Naive thymus-derived CD4-positive, alpha-beta T cell (primary cell): ENCODE data around the gene CKAP5. TPM values are rescaled to one million over a fixed set of nuclear protein-coding genes. Genes with fewer than 3 reads are reported as not detected.
A peak's percentile ranks its signal among the peaks of the same experiment; 100 is the strongest.

Experiments
- ATAC-seq: fragments of 150-1000 bp; cut with Tn5 transposase; 2 replicates; pipeline ENCODE4 v1.10.0; 2021; ENCODE audit warnings: mild to moderate bottlenecking, moderate library complexity
- CTCF ChIA-PET: fragments of 350-600 bp; sonication (Branson Sonifier 250); formaldehyde crosslinking; loops from one replicate; lab custom pipeline; 2021; ENCODE audit warnings: antibody characterized with exemption; lab: Charles Lee
- POLR2A ChIA-PET: fragments of 350-600 bp; sonication (Branson Sonifier 250); formaldehyde crosslinking; loops from one replicate; lab custom pipeline; 2021; ENCODE audit warnings: antibody characterized with exemption, inconsistent platforms; lab: Charles Lee
- DNase-seq, 9 donors: peaks; one replicate each; pipeline versions ENCODE4 v3.0.0 to v3.0.0-alpha.2; 2020 to 2022; ENCODE audit warnings: mixed read lengths in 1 of 9
- H3K27ac ChIP-seq: one replicate; pipeline ENCODE4 v1.7.0; 2013; ENCODE audit warnings: mild to moderate bottlenecking, low read depth, low read length, moderate library complexity
- H3K27me3 ChIP-seq, 2 donors: one replicate each; pipeline ENCODE4 v1.7.0; 2013; ENCODE audit warnings: low read length in 2 of 2, mild to moderate bottlenecking in 2 of 2, moderate library complexity in 2 of 2; ENCODE audit not compliant: control insufficient read depth in 2 of 2, insufficient read depth in 2 of 2
- H3K36me3 ChIP-seq, 3 experiments: 1 replicate in 2 of 3; 2 replicates in 1 of 3; pipeline ENCODE4 v1.7.0; 2013; ENCODE audit warnings: low read length in 3 of 3, mild to moderate bottlenecking in 3 of 3, moderate library complexity in 1 of 3; ENCODE audit not compliant: insufficient read depth in 3 of 3, control insufficient read depth in 2 of 3
- H3K4me1 ChIP-seq, 2 donors: one replicate each; pipeline ENCODE4 v1.7.0; 2013; ENCODE audit warnings: low read length in 2 of 2, mild to moderate bottlenecking in 2 of 2, moderate library complexity in 1 of 2; ENCODE audit not compliant: control insufficient read depth in 2 of 2, insufficient read depth in 2 of 2
- H3K4me3 ChIP-seq: 2 replicates; pipeline ENCODE4 v1.7.0; 2013; ENCODE audit warnings: mild to moderate bottlenecking, low read length
- H3K9me3 ChIP-seq, 3 experiments: 1 replicate in 2 of 3; 2 replicates in 1 of 3; pipeline ENCODE4 v1.7.0; 2013; ENCODE audit warnings: low read length in 3 of 3; ENCODE audit not compliant: control insufficient read depth in 2 of 3
- H3K27ac Mint-ChIP-seq, 9 donors: one replicate each; pipeline ENCODE4 v1.8.0; 2020 to 2022; ENCODE audit warnings: mixed read lengths in 9 of 9, mild to moderate bottlenecking in 8 of 9, moderate library complexity in 5 of 9, inconsistent platforms in 2 of 9
- H3K27me3 Mint-ChIP-seq, 5 donors: one replicate each; pipeline ENCODE4 v1.8.0; 2021 to 2022; ENCODE audit warnings: mixed read lengths in 5 of 5, mild to moderate bottlenecking in 1 of 5
- H3K36me3 Mint-ChIP-seq, 5 donors: one replicate each; pipeline ENCODE4 v1.8.0; 2020 to 2022; ENCODE audit warnings: mixed read lengths in 5 of 5, mild to moderate bottlenecking in 3 of 5, inconsistent platforms in 1 of 5
- H3K4me1 Mint-ChIP-seq, 7 donors: one replicate each; pipeline ENCODE4 v1.8.0; 2020 to 2022; ENCODE audit warnings: mixed read lengths in 7 of 7, mild to moderate bottlenecking in 3 of 7, inconsistent platforms in 1 of 7
- H3K4me3 Mint-ChIP-seq, 10 donors: one replicate each; pipeline ENCODE4 v1.8.0; 2020 to 2022; ENCODE audit warnings: mild to moderate bottlenecking in 10 of 10, mixed read lengths in 10 of 10, moderate library complexity in 6 of 10, inconsistent platforms in 2 of 10
- H3K9me3 Mint-ChIP-seq, 11 donors: one replicate each; pipeline ENCODE4 v1.8.0; 2020 to 2022; ENCODE audit warnings: mixed read lengths in 11 of 11, mild to moderate bottlenecking in 4 of 11, inconsistent platforms in 1 of 11, moderate library complexity in 1 of 11
- intact Hi-C, 2 donors: fragments of 100-400 bp; cut with micrococcal nuclease; formaldehyde crosslinking; loops; one replicate each; pipeline ENCODE4 v1.15.1; 2023
- polyA plus RNA-seq, 2 donors: library from polyadenylated mRNA; unstranded; fragments of 300-500 nt; fragmentation: Illumina TruSeq; gene quantifications; one replicate each; pipeline ENCODE4 v1.2.3, GENCODE V29; 2021
- total RNA-seq, 6 experiments: library from RNA in 5 of 6; stranded (reverse) in 5 of 6; gene quantifications; 1 replicate in 5 of 6; 2 replicates in 1 of 6; pipeline ENCODE4 v1.2.3 and lab custom pipeline; 2021 to 2026

The CKAP5 gene
- total and polyA plus RNA-seq, 7 experiments from 2014 or later = 10.9 to 126 (median 45.2) TPM

GRCh38 chr11:46836431-46836830 is 9.6 kb downstream of the CKAP5 start:
- DNase-seq (no peak), ATAC-seq (no peak)
- H3K4me1 ChIP-seq = no peaks in the 10 kb centered on the region
- POLR2A ChIA-PET = no interaction called here
- no peaks in the 10 kb centered on the region for H3K36me3 ChIP-seq
- Mint-ChIP-seq H3K4me3 (no peak overlapping the region), H3K9me3 (no peaks in the 10 kb centered on the region), H3K27me3 (no peaks in the 10 kb centered on the region), H3K27ac (no peak overlapping the region), H3K36me3 (peaks cover 0 to 4% (median 0%) of the 10 kb centered on the region in 5 donors), H3K4me1 (peaks cover 17 to 52% (median 37%) of the 10 kb centered on the region in 7 donors)
- intact Hi-C loops = loop anchor here in 1 of 2 donors (2.0 kb wide), 1 partner anchor 230 kb away; no protein-coding TSS in a partner anchor
- H3K27ac ChIP-seq = no peak overlapping the region
- no peaks in the 10 kb centered on the region for H3K9me3 ChIP-seq
- CTCF ChIA-PET = no interaction called here
- H3K27me3 ChIP-seq = no peaks in the 10 kb centered on the region
- no peak overlapping the region for H3K4me3 ChIP-seq

DNA sequence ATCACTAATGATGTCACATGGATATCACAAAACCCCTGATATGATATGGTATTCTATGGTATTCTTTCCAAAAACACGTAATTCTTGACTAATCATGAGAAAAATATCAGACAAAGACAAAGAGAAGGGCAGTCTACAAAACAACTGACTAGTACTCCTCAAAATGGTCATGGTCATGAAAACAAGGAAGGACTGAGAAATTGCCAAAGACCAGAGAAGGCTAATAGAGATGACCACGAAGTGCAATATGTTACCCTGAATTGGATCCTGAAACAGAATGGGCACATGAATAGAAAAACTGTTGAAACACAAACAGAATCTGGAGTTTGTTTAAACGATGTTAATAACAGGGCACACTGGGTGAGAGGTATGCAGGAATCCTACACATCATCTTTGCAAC is 10.2 kb downstream of the CKAP5 start:
- Mint-ChIP-seq H3K9me3 (no peaks in the 10 kb centered on the region), H3K36me3 (peaks cover 0 to 4% (median 0%) of the 10 kb centered on the region in 5 donors), H3K4me1 (peaks cover 20 to 52% (median 38%) of the 10 kb centered on the region in 7 donors), H3K4me3 (no peak overlapping the region), H3K27ac (no peak overlapping the region), H3K27me3 (no peaks in the 10 kb centered on the region)
- intact Hi-C loops = loop anchor here in 1 of 2 donors (2.0 kb wide), 1 partner anchor 231 kb away; no protein-coding TSS in a partner anchor
- POLR2A ChIA-PET = interaction anchor here (0.6 kb wide), 1 partner anchor 131 kb away, joined by 3 read pairs; no protein-coding TSS in a partner anchor
- Histone ChIP-seq H3K27me3 (no peaks in the 10 kb centered on the region), H3K27ac (no peak overlapping the region), H3K4me3 (no peak overlapping the region), H3K9me3 (no peaks in the 10 kb centered on the region), H3K36me3 (no peaks in the 10 kb centered on the region), H3K4me1 (no peaks in the 10 kb centered on the region)
- CTCF ChIA-PET = interaction anchor here (0.6 kb wide), 1 partner anchor 336 kb away, joined by 4 read pairs; no protein-coding TSS in a partner anchor
- DNase-seq = no peak
- no peak for ATAC-seq

DNA sequence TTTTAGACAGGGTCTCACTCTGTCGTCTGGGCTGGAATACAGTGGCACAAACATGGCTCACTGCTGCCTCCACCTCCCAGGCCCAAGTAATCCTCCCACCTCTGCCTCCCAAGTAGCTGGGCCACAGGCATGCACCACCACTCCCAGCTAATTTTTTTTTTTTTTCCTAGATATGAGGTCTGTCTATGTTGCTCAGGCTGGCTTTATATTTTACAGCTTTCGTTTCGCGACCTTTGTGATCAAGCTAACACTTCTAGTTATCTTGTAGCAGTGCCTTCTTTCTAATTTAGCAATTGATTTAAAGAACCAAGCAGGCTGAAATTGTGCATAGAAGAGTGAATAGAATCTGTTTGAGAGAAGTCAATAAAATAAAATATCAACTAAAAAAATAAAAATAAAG is 11.3 kb downstream of the CKAP5 start:
- ATAC-seq = no peak
- H3K4me3 Mint-ChIP-seq = no peak overlapping the region
- no peak for DNase-seq
- Histone ChIP-seq H3K4me3 (no peak overlapping the region), H3K4me1 (no peaks in the 10 kb centered on the region), H3K27me3 (no peaks in the 10 kb centered on the region), H3K9me3 (no peaks in the 10 kb centered on the region), H3K27ac (no peak overlapping the region), H3K36me3 (no peaks in the 10 kb centered on the region)
- intact Hi-C loops = no loop called here
- no peaks in the 10 kb centered on the region for H3K9me3 Mint-ChIP-seq
- no peaks in the 10 kb centered on the region for H3K27me3 Mint-ChIP-seq
- ChIA-PET POLR2A (interaction anchor here (0.7 kb wide), 1 partner anchor 352 kb away, joined by 3 read pairs; no protein-coding TSS in a partner anchor), CTCF (no interaction called here)
- H3K36me3 Mint-ChIP-seq = peaks cover 0 to 4% (median 0%) of the 10 kb centered on the region in 5 donors
- H3K27ac Mint-ChIP-seq = no peak overlapping the region
- peaks cover 20 to 54% (median 40%) of the 10 kb centered on the region in 7 donors for H3K4me1 Mint-ChIP-seq

DNA sequence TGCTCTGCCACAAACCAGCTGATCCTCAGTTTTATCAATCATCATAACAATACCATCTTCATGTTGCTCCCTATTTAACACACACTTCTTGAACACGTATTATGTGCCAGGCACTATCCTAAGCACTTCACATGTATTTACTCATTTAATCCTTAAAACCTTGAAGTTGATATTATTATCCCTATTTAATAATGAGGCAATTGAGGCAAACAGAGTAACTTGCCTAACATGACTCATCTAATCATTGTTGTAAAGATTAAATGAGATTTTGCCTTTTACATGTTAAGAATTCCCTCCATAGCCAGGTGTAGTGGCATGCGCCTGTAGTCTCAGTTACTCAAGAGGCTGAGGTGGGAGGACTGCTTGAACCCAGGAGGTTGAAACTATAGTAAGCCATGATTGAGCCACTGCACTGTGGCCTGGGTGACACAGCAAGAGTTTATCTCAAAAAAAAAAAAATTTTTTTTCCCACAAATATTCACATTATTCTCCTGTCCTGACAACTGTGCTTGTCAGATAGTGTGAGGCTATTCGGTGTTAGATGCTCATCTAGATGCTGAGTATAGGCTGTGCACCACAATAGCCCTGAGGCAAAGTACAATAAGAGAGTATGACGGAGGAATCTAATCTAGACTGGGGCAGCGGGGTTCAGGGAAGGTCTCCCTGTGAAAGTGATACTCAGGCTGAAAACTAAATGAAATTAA is 13.4 kb downstream of the CKAP5 start:
- POLR2A ChIA-PET = no interaction called here
- Histone ChIP-seq H3K27me3 (no peaks in the 10 kb centered on the region), H3K27ac (no peak overlapping the region), H3K9me3 (no peaks in the 10 kb centered on the region), H3K4me3 (no peak overlapping the region), H3K36me3 (no peaks in the 10 kb centered on the region), H3K4me1 (no peaks in the 10 kb centered on the region)
- H3K4me1 Mint-ChIP-seq = peaks cover 16 to 53% (median 37%) of the 10 kb centered on the region in 7 donors
- peaks cover 0 to 4% (median 0%) of the 10 kb centered on the region in 5 donors for H3K36me3 Mint-ChIP-seq
- H3K4me3 Mint-ChIP-seq = no peak overlapping the region
- DNase-seq (no peak), ATAC-seq (no peak)
- intact Hi-C loops = no loop called here
- H3K9me3 Mint-ChIP-seq = no peaks in the 10 kb centered on the region
- no peak overlapping the region for H3K27ac Mint-ChIP-seq
- H3K27me3 Mint-ChIP-seq = no peaks in the 10 kb centered on the region
- CTCF ChIA-PET = no interaction called here

GRCh38 chr11:46827995-46828394 is 18.1 kb downstream of the CKAP5 start:
- Mint-ChIP-seq H3K9me3 (no peaks in the 10 kb centered on the region), H3K27ac (peak overlapping the region in 4 of 9 donors; percentile 43 to 74 (median 52)), H3K4me3 (peak overlapping the region in 6 of 10 donors; percentile 52 to 84 (median 80)), H3K4me1 (peaks cover 16 to 58% (median 42%) of the 10 kb centered on the region in 7 donors), H3K36me3 (peaks cover 0 to 1% (median 0%) of the 10 kb centered on the region in 5 donors), H3K27me3 (no peaks in the 10 kb centered on the region)
- Histone ChIP-seq H3K36me3 (no peaks in the 10 kb centered on the region), H3K4me3 (no peak overlapping the region), H3K4me1 (peaks cover 10 to 11% of the 10 kb centered on the region in 2 donors), H3K27me3 (no peaks in the 10 kb centered on the region), H3K27ac (no peak overlapping the region), H3K9me3 (no peaks in the 10 kb centered on the region)
- ATAC-seq = no peak
- CTCF ChIA-PET = interaction anchor here (0.7 kb wide), 1 partner anchor 17 kb away, joined by 3 read pairs; no protein-coding TSS in a partner anchor
- POLR2A ChIA-PET = no interaction called here
- no peak for DNase-seq
- intact Hi-C loops = loop anchor here in 1 of 2 donors (5.0 kb wide), 1 partner anchor 584 kb away; no protein-coding TSS in a partner anchor

- Mint-ChIP-seq H3K4me1 (peaks cover 12 to 49% (median 37%) of the 10 kb centered on the region in 7 donors), H3K27ac (peak overlapping the region in 5 of 9 donors; percentile 43 to 83 (median 64)), H3K27me3 (no peaks in the 10 kb centered on the region), H3K36me3 (peaks cover 0 to 1% (median 0%) of the 10 kb centered on the region in 5 donors), H3K4me3 (peak overlapping the region; percentile 77 to 90 (median 83)), H3K9me3 (no peaks in the 10 kb centered on the region)
- ChIA-PET CTCF (no interaction called here), POLR2A (no interaction called here)
- peak overlapping the region; percentile 1 for H3K27ac ChIP-seq
- ATAC-seq (peak; percentile 100), DNase-seq (peak; percentile 48 to 72 (median 67))
- H3K4me1 ChIP-seq = peaks cover 10 to 11% of the 10 kb centered on the region in 2 donors
- H3K27me3 ChIP-seq = no peaks in the 10 kb centered on the region
- intact Hi-C loops = loop anchor here (1.0 to 5.0 kb wide), 2 partner anchors 20 to 586 kb away; partner anchors contain the start of gene CKAP5 (in 2 of the 2)
- H3K9me3 ChIP-seq = no peaks in the 10 kb centered on the region
- peak overlapping the region; percentile 45 for H3K4me3 ChIP-seq
- no peaks in the 10 kb centered on the region for H3K36me3 ChIP-seq
These were observed 19.6 kb downstream of the CKAP5 start for GRCh38 chr11:46826310-46827044.
